ENCODE results near the gene AP1G1.

DNA sequence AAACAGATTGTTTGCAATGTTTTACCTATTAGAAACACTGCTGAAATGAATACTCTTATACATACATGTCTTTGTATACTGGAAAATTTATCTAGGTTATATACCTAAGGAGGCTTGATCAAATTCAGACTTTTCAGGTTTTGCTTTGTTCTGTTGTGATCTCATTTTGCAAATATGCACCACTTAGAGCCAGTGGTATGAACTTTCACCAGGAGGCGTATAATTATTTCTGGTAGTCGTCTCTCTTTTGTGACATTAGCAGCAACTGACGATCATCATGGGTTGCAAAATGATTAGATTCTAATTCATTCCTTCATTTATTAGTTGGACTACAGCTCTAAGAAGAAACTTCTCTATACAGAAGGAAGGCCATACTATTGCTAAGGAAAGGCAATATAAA lies 26.9 kb downstream of the AP1G1 start:
- TF ChIP-seq POLR2A (IDR thresholded peaks at IDR 0.05): no peak
- TF ChIP-seq, protein P1, sequence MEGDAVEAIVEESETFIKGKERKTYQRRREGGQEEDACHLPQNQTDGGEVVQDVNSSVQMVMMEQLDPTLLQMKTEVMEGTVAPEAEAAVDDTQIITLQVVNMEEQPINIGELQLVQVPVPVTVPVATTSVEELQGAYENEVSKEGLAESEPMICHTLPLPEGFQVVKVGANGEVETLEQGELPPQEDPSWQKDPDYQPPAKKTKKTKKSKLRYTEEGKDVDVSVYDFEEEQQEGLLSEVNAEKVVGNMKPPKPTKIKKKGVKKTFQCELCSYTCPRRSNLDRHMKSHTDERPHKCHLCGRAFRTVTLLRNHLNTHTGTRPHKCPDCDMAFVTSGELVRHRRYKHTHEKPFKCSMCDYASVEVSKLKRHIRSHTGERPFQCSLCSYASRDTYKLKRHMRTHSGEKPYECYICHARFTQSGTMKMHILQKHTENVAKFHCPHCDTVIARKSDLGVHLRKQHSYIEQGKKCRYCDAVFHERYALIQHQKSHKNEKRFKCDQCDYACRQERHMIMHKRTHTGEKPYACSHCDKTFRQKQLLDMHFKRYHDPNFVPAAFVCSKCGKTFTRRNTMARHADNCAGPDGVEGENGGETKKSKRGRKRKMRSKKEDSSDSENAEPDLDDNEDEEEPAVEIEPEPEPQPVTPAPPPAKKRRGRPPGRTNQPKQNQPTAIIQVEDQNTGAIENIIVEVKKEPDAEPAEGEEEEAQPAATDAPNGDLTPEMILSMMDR (IDR thresholded peaks at IDR 0.05): no peak

All from thyroid gland (tissue), 4 donors.